ENCODE results near the gene IL2RG. TPM values are rescaled to one million over a fixed set of nuclear protein-coding genes. Genes with fewer than 3 reads are reported as not detected.

IL2RG gene
- total RNA-seq, 4 donors from 2014 or later, result 18.2 to 222 (median 62.2) TPM

- H3K27ac ChIP-seq, result no peak overlapping the region
- no peaks in the 10 kb centered on the region for H3K4me1 ChIP-seq
- no peak for TF ChIP-seq POLR2A (IDR thresholded peaks at IDR 0.05)
- TF ChIP-seq, protein P1, sequence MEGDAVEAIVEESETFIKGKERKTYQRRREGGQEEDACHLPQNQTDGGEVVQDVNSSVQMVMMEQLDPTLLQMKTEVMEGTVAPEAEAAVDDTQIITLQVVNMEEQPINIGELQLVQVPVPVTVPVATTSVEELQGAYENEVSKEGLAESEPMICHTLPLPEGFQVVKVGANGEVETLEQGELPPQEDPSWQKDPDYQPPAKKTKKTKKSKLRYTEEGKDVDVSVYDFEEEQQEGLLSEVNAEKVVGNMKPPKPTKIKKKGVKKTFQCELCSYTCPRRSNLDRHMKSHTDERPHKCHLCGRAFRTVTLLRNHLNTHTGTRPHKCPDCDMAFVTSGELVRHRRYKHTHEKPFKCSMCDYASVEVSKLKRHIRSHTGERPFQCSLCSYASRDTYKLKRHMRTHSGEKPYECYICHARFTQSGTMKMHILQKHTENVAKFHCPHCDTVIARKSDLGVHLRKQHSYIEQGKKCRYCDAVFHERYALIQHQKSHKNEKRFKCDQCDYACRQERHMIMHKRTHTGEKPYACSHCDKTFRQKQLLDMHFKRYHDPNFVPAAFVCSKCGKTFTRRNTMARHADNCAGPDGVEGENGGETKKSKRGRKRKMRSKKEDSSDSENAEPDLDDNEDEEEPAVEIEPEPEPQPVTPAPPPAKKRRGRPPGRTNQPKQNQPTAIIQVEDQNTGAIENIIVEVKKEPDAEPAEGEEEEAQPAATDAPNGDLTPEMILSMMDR (IDR thresholded peaks at IDR 0.05), result no peak
- no peaks in the 10 kb centered on the region for H3K9me3 ChIP-seq
- no peak overlapping the region for H3K4me3 ChIP-seq
- DNase-seq, result no peak
- peaks cover 0 to 26% (median 0%) of the 10 kb centered on the region in 3 donors for H3K36me3 ChIP-seq
- H3K27me3 ChIP-seq, result no peaks in the 10 kb centered on the region
Observed at GRCh38 chrX:71143508-71143907, 32.1 kb upstream of the IL2RG start.

GRCh38 chrX:71140440-71140839 lies 29.1 kb upstream of the IL2RG start:
- H3K4me1 ChIP-seq, result no peaks in the 10 kb centered on the region
- H3K36me3 ChIP-seq, result peaks cover 0 to 54% (median 0%) of the 10 kb centered on the region in 3 donors
- TF ChIP-seq POLR2A (IDR thresholded peaks at IDR 0.05), result no peak
- TF ChIP-seq, protein P1 (IDR thresholded peaks at IDR 0.05), result no peak
- H3K27ac ChIP-seq, result no peak overlapping the region
- no peak overlapping the region for H3K4me3 ChIP-seq
- H3K9me3 ChIP-seq, result no peaks in the 10 kb centered on the region
- DNase-seq, result no peak
- no peaks in the 10 kb centered on the region for H3K27me3 ChIP-seq

- TF ChIP-seq POLR2A (IDR thresholded peaks at IDR 0.05), result no peak
- TF ChIP-seq, protein P1 (IDR thresholded peaks at IDR 0.05), result no peak
- Histone ChIP-seq H3K4me3 (no peak overlapping the region), H3K27me3 (no peaks in the 10 kb centered on the region), H3K36me3 (peaks cover 0 to 66% (median 0%) of the 10 kb centered on the region in 3 donors), H3K4me1 (no peaks in the 10 kb centered on the region), H3K9me3 (no peaks in the 10 kb centered on the region), H3K27ac (no peak overlapping the region)
- DNase-seq, result no peak
Observed at GRCh38 chrX:71131510-71131909, 20.1 kb upstream of the IL2RG start.

DNA sequence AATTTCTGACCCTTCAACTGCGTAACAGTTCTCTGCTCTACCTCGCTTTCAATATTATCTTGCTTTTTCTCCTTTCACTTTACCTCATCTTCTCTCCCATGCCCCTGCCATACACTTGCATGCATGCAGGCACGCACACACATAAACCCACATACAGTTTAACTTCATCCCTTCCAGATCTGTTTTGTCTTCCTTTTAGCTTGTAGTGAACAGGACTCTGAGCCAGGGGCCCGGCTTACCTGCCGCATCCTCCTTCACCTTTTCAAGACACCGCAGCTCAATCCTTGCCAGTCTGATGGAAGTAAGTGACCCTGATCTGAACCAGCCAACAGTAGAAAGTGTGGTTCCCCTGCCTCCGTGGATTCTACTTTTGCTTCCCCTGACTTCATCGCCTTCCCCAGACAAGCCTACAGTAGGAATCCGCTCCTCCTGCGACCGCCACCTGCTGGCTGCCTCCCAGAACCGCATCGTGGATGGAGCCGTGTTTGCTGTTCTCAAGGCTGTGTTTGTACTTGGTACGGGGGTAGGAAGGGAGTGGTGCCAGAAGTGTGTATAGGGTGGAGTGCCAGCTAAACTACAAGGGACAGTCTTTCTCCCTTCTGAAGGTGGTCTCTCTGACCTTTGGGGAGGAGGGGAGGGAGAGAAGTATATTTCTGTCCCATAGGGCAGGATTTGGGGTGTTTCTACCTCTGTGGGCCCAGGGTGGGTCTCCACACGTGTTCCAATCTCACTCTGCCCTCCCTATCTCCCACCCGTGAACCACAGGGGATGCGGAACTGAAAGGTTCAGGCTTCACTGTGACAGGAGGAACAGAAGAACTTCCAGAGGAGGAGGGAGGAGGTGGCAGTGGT lies 17.8 kb upstream of the IL2RG start:
- peaks cover 0 to 60% (median 0%) of the 10 kb centered on the region in 3 donors for H3K36me3 ChIP-seq
- no peaks in the 10 kb centered on the region for H3K27me3 ChIP-seq
- H3K4me1 ChIP-seq, result no peaks in the 10 kb centered on the region
- TF ChIP-seq, protein P1 (IDR thresholded peaks at IDR 0.05), result peak; percentile 53 to 79 (median 74)
- TF ChIP-seq POLR2A (IDR thresholded peaks at IDR 0.05), result no peak
- no peaks in the 10 kb centered on the region for H3K9me3 ChIP-seq
- H3K4me3 ChIP-seq, result no peak overlapping the region
- DNase-seq, result peak; percentile 60 to 87 (median 81)
- no peak overlapping the region for H3K27ac ChIP-seq

DNA sequence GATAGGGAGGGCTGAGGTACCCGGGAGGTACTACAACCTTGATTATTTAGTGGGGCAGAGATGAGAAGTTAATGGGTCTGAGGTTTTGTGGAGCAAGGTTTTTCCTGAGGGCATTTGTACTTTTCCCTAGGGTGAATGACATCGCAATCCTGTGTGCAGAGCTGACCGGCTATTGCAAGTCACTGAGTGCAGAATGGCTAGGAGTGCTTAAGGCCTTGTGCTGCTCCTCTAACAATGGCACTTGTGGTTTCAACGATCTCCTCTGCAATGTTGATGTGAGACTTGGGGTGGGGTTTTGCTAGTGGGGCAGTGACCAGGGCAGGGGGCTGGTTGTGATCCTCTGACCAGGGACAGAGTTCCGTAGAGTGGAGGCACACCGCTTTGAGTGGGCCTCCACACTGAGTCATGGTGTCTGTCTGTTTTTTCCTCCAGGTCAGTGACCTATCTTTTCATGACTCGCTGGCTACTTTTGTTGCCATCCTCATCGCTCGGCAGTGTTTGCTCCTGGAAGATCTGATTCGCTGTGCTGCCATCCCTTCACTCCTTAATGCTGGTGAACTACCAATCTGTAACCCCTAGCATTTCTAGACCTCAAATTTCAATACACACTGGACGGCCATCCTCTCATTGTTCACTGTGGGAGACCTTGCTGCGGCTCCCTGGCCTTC lies 16.9 kb upstream of the IL2RG start:
- DNase-seq, result no peak
- Histone ChIP-seq H3K9me3 (no peaks in the 10 kb centered on the region), H3K4me1 (no peaks in the 10 kb centered on the region), H3K27ac (no peak overlapping the region), H3K36me3 (peaks cover 0 to 67% (median 0%) of the 10 kb centered on the region in 3 donors), H3K27me3 (no peaks in the 10 kb centered on the region), H3K4me3 (no peak overlapping the region)
- TF ChIP-seq POLR2A (IDR thresholded peaks at IDR 0.05), result no peak
- TF ChIP-seq, protein P1 (IDR thresholded peaks at IDR 0.05), result no peak

All from Peyer's patch (tissue), 4 donors.